Mucosa of stomach (tissue), 1 donor: ENCODE results near the gene NDUFB7.
"Not testable (repeated sequence)": the region's sequence is repeated elsewhere in the genome, so short reads cannot be mapped to it uniquely, and the experiment has no call there.

Experiments used
- H3K27me3 ChIP-seq: one replicate; pipeline ENCODE4 v1.7.0; 2013; ENCODE audit warnings: mild to moderate bottlenecking, low read length; ENCODE audit not compliant: control insufficient read depth, insufficient read depth
- H3K36me3 ChIP-seq: one replicate; pipeline ENCODE4 v1.7.0; 2013; ENCODE audit warnings: low read length; ENCODE audit not compliant: control insufficient read depth, insufficient read depth
- H3K4me1 ChIP-seq: one replicate; pipeline ENCODE4 v1.7.0; 2013; ENCODE audit warnings: mild to moderate bottlenecking, low read length; ENCODE audit not compliant: control insufficient read depth, insufficient read depth
- H3K4me3 ChIP-seq: one replicate; pipeline ENCODE4 v1.7.0; 2013; ENCODE audit warnings: low read length
- H3K9ac ChIP-seq: one replicate; pipeline ENCODE4 v1.7.0; 2013; ENCODE audit warnings: mild to moderate bottlenecking, low read length, moderate library complexity
- H3K9me3 ChIP-seq: one replicate; pipeline ENCODE4 v1.7.0; 2013; ENCODE audit warnings: mild to moderate bottlenecking, low read length, moderate library complexity; ENCODE audit not compliant: control insufficient read depth
- donor health status: Pancreatic carcinoma.

Gene NDUFB7

DNA sequence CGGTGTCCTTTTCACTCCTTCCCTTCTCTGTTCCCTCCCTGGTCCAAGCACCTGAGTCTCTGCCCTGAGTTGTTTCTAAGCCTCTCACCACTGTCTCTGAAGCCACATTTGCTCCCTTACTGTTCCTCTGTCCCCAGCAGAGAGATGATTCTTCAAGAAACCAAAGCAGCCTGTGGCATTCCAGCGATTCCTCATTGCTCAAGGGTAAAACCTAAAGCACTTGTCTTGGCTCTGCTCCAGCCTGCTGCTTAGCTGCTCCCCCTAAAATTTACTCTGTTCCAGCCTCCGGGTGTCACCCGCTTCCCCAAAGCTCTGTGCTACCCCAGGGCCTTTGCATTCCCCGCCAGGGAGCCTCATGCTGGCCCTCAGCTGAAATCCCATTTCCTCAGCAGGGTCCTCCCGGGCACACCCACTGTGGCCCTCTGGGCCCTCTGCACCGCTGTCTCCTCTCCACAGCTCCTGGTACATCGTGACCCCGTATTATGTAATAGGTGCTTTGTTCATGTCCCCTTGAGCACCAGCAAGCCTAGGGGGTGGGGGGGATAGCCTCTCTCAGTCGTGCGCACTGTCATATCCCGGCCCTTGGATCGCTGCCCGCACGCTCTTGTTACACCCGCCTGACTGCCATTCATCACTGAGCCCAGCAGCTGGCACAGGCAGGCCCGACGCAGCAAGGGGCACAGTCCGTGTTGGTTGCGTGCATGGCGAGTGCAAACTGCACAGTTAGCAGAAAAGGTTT, 26.7 kb downstream of the NDUFB7 start:
- Histone ChIP-seq H3K9ac (no peak overlapping the region), H3K9me3 (no peaks in the 10 kb centered on the region), H3K36me3 (no peaks in the 10 kb centered on the region), H3K4me3 (no peak overlapping the region), H3K27me3 (no peaks in the 10 kb centered on the region), H3K4me1 (peaks cover 26% of the 10 kb centered on the region)

DNA sequence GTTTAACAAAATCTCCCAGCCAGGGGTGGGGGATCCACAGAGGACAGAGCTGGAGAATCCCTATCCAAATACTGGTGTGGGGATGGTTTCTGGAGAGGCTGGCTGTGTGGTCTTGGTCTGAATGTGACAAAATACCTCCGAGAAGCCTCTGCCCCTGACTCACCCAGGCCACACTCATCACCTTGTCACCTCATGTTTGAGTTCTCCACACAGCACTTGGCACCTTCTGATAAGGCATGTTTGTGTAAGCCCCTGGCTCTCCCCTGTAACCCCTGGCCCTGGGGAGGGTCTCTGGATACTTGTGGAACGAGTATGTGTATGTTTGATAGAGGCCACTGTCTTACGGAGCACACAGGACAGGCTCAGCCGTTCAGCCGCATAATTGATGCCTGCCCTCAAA, 27.8 kb downstream of the NDUFB7 start:
- Histone ChIP-seq H3K27me3 (no peaks in the 10 kb centered on the region), H3K4me1 (peaks cover 23% of the 10 kb centered on the region), H3K9ac (no peak overlapping the region), H3K9me3 (no peaks in the 10 kb centered on the region), H3K4me3 (no peak overlapping the region), H3K36me3 (no peaks in the 10 kb centered on the region)

- no peaks in the 10 kb centered on the region for H3K36me3 ChIP-seq
- no peaks in the 10 kb centered on the region for H3K9me3 ChIP-seq
- H3K27me3 ChIP-seq: no peaks in the 10 kb centered on the region
- H3K4me3 ChIP-seq: no peak overlapping the region
- peaks cover 28% of the 10 kb centered on the region for H3K4me1 ChIP-seq
- H3K9ac ChIP-seq: no peak overlapping the region
Observed at GRCh38 chr19:14542711-14543328, 29.0 kb downstream of the NDUFB7 start.

- not testable (repeated sequence) for H3K9me3 ChIP-seq, H3K4me3 ChIP-seq, H3K36me3 ChIP-seq, H3K9ac ChIP-seq, H3K27me3 ChIP-seq
- H3K4me1 ChIP-seq: peaks cover 28% of the 10 kb centered on the region
Observed at GRCh38 chr19:14541979-14542378, 29.9 kb downstream of the NDUFB7 start.

GRCh38 chr19:14540741-14541525, 30.9 kb downstream of the NDUFB7 start:
- peaks cover 31% of the 10 kb centered on the region for H3K4me1 ChIP-seq
- no peak overlapping the region for H3K4me3 ChIP-seq
- H3K36me3 ChIP-seq: no peaks in the 10 kb centered on the region
- H3K9me3 ChIP-seq: no peaks in the 10 kb centered on the region
- no peaks in the 10 kb centered on the region for H3K27me3 ChIP-seq
- H3K9ac ChIP-seq: no peak overlapping the region

DNA sequence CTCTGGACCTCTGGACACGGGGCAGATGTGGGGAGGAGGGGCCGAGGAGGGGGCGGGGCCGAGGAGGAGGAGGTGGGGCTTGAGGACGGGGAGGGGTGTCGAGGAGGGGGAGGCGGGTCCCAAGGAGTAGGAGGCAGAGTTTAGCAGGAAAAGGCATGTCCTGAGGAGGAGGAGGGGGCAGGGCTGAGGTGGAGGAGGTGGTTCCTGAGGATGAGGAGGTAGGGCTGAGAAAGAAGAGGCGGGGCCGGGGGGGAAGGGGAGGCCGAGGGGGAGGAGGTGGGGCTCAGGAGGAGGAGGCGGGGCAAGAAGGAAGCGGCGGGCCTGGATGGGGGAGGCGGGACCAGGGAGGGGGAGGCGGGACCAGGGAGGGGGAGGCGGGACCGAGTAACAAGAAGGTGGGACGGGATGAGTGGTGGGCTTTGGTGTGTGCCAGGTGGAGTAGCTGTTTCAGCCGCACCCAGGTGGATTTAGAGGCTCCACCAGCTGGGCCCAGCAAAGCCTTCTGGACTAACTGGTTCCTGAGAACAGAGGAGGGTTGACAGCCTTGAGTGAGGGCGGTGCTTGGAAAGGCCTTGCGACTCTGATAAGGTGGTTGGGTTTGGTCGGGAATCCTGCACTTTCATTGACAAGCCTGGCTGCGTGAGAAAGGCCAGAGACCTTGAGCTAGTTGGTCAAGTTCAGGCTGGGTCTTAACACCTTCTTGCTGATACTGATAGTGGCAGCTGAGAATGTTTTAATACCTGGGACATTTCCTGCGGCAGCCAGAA, 34.8 kb downstream of the NDUFB7 start:
- Histone ChIP-seq H3K36me3 (no peaks in the 10 kb centered on the region), H3K4me3 (no peak overlapping the region), H3K4me1 (peaks cover 9% of the 10 kb centered on the region), H3K9ac (no peak overlapping the region), H3K27me3 (no peaks in the 10 kb centered on the region), H3K9me3 (no peaks in the 10 kb centered on the region)

DNA sequence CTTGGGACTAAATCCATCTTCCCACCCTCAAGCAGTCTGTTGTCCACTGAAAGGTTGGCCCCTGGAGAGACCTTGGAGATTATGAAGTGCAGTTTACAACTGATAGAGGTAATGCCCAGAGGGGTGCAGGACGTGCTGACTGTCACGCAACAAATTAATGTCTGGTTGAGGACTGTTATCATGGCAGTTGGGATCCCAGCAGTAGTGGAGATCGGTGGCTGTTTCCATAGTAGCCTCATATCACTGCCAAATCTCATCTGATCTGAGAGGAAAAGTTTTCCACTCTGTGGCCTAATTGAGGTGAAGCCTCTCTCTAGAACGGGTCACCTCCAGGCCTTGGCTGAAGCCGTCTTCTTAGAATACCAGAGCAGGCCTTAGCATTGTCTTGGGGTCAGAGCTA, 38.4 kb downstream of the NDUFB7 start:
- H3K4me1 ChIP-seq: peaks cover 9% of the 10 kb centered on the region
- H3K36me3 ChIP-seq: no peaks in the 10 kb centered on the region
- no peaks in the 10 kb centered on the region for H3K27me3 ChIP-seq
- H3K9me3 ChIP-seq: no peaks in the 10 kb centered on the region
- no peak overlapping the region for H3K9ac ChIP-seq
- no peak overlapping the region for H3K4me3 ChIP-seq

GRCh38 chr19:14530506-14530905, 41.4 kb downstream of the NDUFB7 start:
- Histone ChIP-seq H3K9me3 (no peaks in the 10 kb centered on the region), H3K36me3 (no peaks in the 10 kb centered on the region), H3K9ac (no peak overlapping the region), H3K4me1 (no peaks in the 10 kb centered on the region), H3K27me3 (no peaks in the 10 kb centered on the region), H3K4me3 (no peak overlapping the region)

GRCh38 chr19:14530005-14530348, 41.9 kb downstream of the NDUFB7 start:
- peak overlapping the region; percentile 56 for H3K4me3 ChIP-seq
- H3K9ac ChIP-seq: peak overlapping the region; percentile 77
- no peaks in the 10 kb centered on the region for H3K4me1 ChIP-seq
- H3K27me3 ChIP-seq: no peaks in the 10 kb centered on the region
- H3K36me3 ChIP-seq: no peaks in the 10 kb centered on the region
- H3K9me3 ChIP-seq: no peaks in the 10 kb centered on the region

DNA sequence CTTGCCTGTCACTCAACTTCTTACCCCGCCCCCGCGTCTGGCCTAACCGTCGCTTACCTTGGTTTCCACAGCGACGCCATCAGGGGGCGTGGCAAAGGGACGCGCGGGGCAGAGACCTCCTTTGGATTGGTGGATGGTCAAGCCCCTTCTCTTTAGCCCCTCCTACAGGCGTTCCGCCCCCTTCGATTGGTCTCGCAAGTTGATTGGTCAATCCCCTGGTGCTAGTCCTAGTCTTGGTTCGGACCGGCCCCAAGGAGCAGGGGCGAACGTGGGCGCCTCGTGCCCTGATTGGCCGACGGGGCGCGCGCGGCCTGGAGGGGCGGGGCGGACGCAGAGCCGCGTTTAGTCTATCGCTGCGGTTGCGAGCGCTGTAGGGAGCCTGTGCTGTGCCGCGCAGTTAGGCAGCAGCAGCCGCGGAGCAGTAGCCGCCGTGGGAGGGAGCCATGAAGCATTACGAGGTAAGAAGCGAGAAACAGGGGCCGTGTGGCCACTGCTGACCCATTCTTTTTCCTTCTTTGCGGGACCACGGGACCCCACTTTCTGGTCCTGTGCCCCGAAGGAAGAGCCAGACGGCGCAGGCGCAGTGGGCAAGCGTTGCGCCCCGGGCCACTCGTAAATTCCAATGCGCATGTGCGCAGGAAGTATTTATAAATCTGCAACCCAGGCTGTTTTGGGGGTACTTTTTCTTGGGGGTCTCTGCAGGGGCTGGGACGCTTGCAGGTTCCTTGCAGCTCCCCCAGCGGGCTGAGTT, 42.4 kb downstream of the NDUFB7 start, which contains the start of gene TECR:
TECR (plus strand) TSS at position 341 of the 751 bp plus-strand sequence; CDS start at position 444, 103 bp downstream.
- Histone ChIP-seq H3K9me3 (no peaks in the 10 kb centered on the region), H3K4me1 (no peaks in the 10 kb centered on the region), H3K4me3 (peak within 1 kb of the TSS; percentile 62), H3K27me3 (no peaks in the 10 kb centered on the region), H3K36me3 (no peaks in the 10 kb centered on the region), H3K9ac (peak within 1 kb of the TSS; percentile 77)
